SKM-1 treated with dmso at 0.1 percent for 144 hours (cell line): ENCODE data around the gene HK1.

Experiments
- DNase-seq: peaks from one replicate; lab custom pipeline; 2025; ENCODE audit not compliant: unreplicated experiment; lab: John Stamatoyannopoulos, UW

Gene HK1

GRCh38 chr10:69374242-69374641 is 95.9 kb downstream of the HK1 start:
- no peak for DNase-seq

DNA sequence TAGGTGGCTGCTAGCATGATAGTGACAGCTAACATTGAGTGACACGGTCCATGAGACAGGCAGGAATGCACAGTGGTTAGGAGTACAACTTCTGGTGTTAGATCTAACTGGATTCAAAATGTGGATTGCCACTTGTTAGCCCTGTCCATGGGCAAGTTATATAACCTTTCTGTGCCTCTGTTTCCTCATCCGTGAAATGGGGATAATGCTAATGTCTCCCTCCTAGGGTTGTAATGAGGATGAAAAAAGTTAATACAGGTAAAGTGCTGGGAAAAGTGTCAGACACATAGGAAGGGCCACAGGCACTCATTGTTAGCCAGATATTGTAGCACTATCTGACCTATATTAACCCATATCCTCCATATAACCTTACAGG is 96.6 kb downstream of the HK1 start:
- DNase-seq: no peak

- no peak for DNase-seq
Measured at GRCh38 chr10:69375307-69376151, 97.2 kb downstream of the HK1 start.

- no peak for DNase-seq
Measured at GRCh38 chr10:69376662-69377061, 98.4 kb downstream of the HK1 start.

DNA sequence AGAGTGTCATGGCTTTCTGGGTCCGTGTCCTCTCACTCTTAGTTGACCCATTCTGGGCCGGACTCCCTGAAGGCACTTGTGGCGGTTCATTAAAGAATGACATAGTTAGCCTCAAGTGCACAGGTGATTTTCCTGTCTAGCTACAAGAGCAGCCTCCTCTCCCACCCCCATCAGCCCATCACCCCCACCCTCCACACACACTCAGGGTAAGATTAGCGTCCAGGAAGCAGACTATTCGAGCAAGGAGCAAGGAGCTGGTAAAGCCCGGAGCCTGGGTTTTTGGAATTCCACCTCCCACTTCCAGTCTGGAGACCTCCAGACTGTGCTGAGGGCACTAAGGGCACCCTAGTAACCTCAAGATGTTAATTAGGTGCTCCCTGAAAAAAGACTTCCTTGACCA is 98.9 kb downstream of the HK1 start:
- DNase-seq: no peak

DNA sequence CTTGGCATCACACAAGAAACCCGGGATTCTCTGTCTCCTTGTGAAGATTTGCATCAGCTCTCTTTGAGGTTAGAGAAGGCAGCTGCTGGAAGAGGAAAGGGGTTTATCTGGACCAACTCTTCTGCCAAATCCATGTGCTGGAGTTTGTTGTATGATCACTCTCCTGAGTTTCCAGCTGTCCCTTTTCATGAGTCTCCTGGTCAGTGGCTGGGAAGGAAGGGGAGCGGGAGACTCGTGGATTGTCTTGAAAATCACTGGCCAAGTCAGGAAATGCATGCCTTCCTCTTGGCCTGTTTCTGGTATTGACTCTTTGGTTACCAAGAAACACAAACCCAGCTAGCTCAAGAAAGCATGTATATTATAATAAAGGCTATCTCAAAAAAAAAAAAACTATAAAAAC is 99.6 kb downstream of the HK1 start:
- DNase-seq: no peak

GRCh38 chr10:69379800-69380199 is 101.5 kb downstream of the HK1 start:
- no peak for DNase-seq

DNA sequence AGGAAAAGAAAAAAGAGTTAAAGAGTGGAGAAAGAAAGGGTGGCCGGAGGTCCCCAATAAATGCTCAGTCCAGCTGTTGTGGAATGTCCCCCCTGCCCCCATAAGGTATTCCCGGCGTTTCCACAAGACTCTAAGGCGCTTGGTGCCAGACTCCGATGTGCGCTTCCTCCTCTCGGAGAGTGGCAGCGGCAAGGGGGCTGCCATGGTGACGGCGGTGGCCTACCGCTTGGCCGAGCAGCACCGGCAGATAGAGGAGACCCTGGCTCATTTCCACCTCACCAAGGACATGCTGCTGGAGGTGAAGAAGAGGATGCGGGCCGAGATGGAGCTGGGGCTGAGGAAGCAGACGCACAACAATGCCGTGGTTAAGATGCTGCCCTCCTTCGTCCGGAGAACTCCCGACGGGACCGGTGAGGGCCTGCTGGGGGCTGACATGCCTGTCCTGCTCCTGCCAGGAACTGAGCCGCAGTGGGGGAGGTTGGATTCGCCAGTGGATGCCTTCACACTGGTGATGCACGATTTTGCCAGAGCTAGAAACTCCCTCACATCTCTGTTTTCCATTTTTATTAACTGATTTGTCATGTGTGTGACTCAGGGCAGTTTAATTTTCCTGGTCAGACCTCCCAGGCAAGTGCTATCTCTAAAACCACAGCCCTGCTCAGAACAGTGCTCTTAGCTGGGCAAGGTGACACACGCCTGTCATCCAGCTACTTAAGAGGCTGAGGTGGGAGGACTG is 104.3 kb downstream of the HK1 start:
- no peak for DNase-seq

DNA sequence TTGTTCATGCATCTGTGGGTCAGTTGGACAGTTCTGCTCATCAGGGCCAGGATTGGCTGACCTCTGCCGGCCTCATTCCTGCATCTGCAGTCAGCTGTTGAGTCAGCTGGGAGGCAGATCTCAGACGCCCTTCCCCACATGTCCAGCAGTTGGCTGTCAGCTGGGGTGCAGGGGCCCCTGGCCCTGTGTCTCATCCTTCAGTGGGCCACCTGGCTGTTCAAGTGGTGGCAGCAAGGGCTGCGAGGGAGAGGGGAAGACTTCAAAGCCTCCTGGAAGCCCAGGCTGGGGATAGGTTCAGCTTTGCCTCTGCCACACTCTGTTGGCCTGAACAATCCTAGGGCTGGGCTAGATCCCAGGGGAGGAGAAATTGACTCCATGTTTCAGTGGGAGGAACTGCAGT is 105.3 kb downstream of the HK1 start:
- no peak for DNase-seq

- no peak for DNase-seq
Measured at GRCh38 chr10:69384320-69384719, 106.0 kb downstream of the HK1 start.

GRCh38 chr10:69385454-69386350 is 107.4 kb downstream of the HK1 start:
- DNase-seq: no peak

DNA sequence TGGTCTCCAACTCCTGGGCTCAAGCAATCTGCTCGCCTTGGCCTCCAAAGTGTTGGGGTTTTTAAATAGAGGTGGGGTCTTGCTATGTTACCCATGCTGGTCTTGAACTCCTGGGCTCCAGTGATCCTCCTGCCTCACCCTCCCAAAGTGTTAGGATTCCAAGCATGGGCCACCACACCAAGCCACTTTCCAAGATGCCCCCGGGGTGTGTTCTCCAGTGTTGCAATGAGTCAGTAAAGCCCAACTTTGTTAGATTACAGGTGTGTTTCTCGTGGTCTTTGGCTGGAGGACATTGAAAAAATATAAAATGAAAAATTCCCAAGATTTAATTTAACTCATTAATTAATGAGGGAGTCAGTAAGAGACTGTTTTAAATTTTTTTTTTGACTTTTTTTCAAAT is 109.2 kb downstream of the HK1 start:
- no peak for DNase-seq

- no peak for DNase-seq
Measured at GRCh38 chr10:69388488-69388887, 110.2 kb downstream of the HK1 start.

- DNase-seq: no peak
Measured at GRCh38 chr10:69389827-69390490, 111.7 kb downstream of the HK1 start.

DNA sequence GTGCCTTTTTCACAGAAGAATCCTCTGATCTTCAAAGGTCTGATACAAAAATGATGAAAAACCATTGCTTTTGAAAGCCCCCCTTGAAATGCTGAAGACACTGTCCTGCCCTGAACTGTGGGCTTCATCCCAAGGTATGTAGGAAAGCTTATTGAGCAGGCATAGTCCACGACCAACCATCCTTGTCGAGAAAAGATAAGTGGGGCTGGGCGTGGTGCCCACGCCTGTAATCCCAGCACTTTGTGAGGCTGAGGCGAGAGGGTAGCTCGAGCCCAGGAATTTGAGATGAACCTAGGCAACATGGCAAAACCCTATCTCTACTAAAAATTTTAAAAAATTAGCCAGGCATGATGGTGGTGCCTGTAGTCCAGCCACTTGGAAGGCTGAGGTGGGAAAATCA is 112.9 kb downstream of the HK1 start:
- no peak for DNase-seq

DNA sequence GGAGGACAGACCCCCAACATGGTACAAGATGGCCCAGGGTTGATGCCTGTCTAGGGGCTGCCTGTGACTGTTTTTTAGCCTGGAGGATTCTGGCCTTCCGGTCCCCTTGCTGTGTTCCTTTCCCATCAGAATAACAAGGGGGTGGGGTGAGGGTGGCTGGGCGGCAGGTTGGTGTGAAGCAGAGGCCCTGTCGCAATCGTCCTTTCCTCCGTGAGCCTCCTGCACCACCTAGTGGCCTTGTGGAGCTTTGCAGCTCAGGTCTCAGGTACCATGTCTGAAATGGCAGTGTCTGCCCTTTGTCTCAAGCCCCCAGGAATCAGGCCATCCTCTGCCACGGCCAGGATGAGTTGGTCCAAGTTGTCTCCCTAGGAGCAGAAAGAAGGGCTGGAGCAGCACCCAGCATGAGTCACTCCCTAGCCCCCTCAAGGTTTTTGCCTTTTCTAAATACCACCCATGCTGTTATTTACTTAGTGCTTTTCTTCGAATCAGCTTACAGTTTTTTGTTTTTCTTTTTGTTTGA is 114.2 kb downstream of the HK1 start:
- peak; percentile 82 for DNase-seq

DNA sequence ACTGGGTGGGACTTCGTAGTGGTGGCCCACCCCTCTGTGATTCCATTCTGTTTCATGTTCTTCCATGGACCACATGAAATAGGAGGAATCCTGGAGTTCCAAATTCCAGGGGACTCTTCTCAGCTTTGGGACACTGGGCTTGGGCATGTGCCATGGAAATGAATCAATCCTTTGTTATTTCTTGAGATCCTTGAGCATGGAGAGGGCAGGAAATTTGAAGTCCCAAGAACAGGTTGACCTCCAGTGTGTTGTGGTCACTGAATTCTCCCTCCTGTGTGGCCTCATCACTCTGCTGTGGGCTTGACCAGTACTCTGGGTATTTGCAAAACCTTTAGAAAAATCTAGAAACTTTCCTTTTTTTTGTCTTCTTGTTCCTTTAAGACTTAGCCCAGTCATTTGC is 115.7 kb downstream of the HK1 start:
- DNase-seq: no peak

- DNase-seq: no peak
Measured at GRCh38 chr10:69397972-69398371, 119.7 kb downstream of the HK1 start.

DNA sequence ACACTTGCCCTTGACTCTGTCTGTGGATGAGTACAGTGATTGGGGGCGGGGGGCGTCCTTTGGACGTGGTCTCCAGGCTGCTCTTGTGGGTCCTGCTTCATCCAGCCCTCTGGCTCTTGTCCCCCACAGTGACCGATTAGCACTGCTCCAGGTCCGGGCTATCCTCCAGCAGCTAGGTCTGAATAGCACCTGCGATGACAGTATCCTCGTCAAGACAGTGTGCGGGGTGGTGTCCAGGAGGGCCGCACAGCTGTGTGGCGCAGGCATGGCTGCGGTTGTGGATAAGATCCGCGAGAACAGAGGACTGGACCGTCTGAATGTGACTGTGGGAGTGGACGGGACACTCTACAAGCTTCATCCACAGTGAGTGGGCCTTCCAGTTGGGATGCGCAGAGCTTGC is 120.2 kb downstream of the HK1 start:
- no peak for DNase-seq

GRCh38 chr10:69400936-69401335 is 122.6 kb downstream of the HK1 start:
- DNase-seq: no peak

- DNase-seq: no peak
Measured at GRCh38 chr10:69401416-69401815, 123.1 kb downstream of the HK1 start.
